Testis (tissue), 3 donors: ENCODE results near the gene CPB1. TPM values are rescaled to one million over a fixed set of nuclear protein-coding genes. Genes with fewer than 3 reads are reported as not detected.

Experiments used
- DNase-seq: peaks from one replicate; pipeline ENCODE4 v3.0.0-alpha.2; 2019
- H3K27ac ChIP-seq, 2 donors: fragments of 200-600 bp; sonication (generic); one replicate each; pipeline ENCODE4 v1.5.1; 2019
- H3K27me3 ChIP-seq: fragments of 200-600 bp; sonication (generic); one replicate; pipeline ENCODE4 v1.5.1; 2019
- H3K36me3 ChIP-seq: fragments of 200-600 bp; sonication (generic); one replicate; pipeline ENCODE4 v1.5.1; 2017; ENCODE audit warnings: low read depth; ENCODE audit errors: missing control alignments
- H3K4me1 ChIP-seq: fragments of 200-600 bp; sonication (generic); one replicate; pipeline ENCODE4 v1.5.1; 2019
- H3K4me3 ChIP-seq, 2 donors: fragments of 200-600 bp; sonication (generic); one replicate each; pipeline ENCODE4 v1.5.1; 2017 to 2019
- H3K9me3 ChIP-seq: fragments of 200-600 bp; sonication (generic); one replicate; pipeline ENCODE4 v1.5.1; 2017
- CTCF ChIP-seq, 3 experiments: fragments of 450-650 bp in 2 of 3; fragments of 200-600 bp in 1 of 3; sonication (generic) in 1 of 3; IDR thresholded peaks; one replicate each; pipeline ENCODE4 v1.5.1; 2016 to 2019; ENCODE audit warnings: antibody characterized with exemption in 3 of 3, mild to moderate bottlenecking in 2 of 3, moderate library complexity in 1 of 3
- POLR2A ChIP-seq: fragments of 450-650 bp; IDR thresholded peaks from one replicate; pipeline ENCODE4 v1.6.1; 2017; ENCODE audit warnings: antibody characterized with exemption, mild to moderate bottlenecking, moderate library complexity
- WGBS, 2 donors: methylation state at CpG; one replicate each; pipeline ENCODE4 v1.1.5; 2018; 5-methylcytosine and 5-hydroxymethylcytosine counted together
- intact Hi-C: fragments of 100-400 bp; cut with DNase I; formaldehyde crosslinking; loops from one replicate; pipeline ENCODE4 v1.15.1; 2023; ENCODE audit warnings: low total_unique reads
- polyA plus RNA-seq: library from polyadenylated mRNA; stranded (reverse); fragments of 350-450 nt; fragmentation: Illumina TruSeq; extraction: RNeasy Lipid Tissue Mini Kit (QIAGEN cat#74804); gene quantifications from one replicate; pipeline ENCODE4 v1.2.3, GENCODE V29; 2014; ENCODE audit warnings: low read depth, low replicate concordance; ENCODE audit not compliant: insufficient read depth
- total RNA-seq, 2 donors: library from RNA; depleted of rRNA; stranded (reverse); fragments of >200 nt; gene quantifications; one replicate each; pipeline ENCODE4 v1.2.3, GENCODE V29; 2016

CPB1 gene
- total and polyA plus RNA-seq, 3 donors from 2014 or later = 1.4 to 2.3 (median 1.7) TPM

- Histone ChIP-seq H3K27me3 (no peaks in the 10 kb centered on the region), H3K36me3 (no peaks in the 10 kb centered on the region), H3K9me3 (no peaks in the 10 kb centered on the region), H3K4me3 (no peak overlapping the region), H3K4me1 (no peaks in the 10 kb centered on the region), H3K27ac (no peak overlapping the region)
- 91 to 96% methylated on average over 2 of the region's 2 CpGs for WGBS, 2 donors
- intact Hi-C loops = no loop called here
- TF ChIP-seq POLR2A (no peak), CTCF (IDR thresholded peaks at IDR 0.05) (no peak)
- no peak for DNase-seq
Measured at GRCh38 chr3:148889828-148890227, 62.2 kb downstream of the CPB1 start.

GRCh38 chr3:148896062-148896461, 68.5 kb downstream of the CPB1 start:
- Histone ChIP-seq H3K27ac (no peak overlapping the region), H3K36me3 (no peaks in the 10 kb centered on the region), H3K4me1 (no peaks in the 10 kb centered on the region), H3K9me3 (no peaks in the 10 kb centered on the region), H3K27me3 (no peaks in the 10 kb centered on the region), H3K4me3 (no peak overlapping the region)
- WGBS, 2 donors = 72 to 86% methylated on average over 3 of the region's 3 CpGs
- TF ChIP-seq CTCF (IDR thresholded peaks at IDR 0.05) (no peak), POLR2A (no peak)
- no peak for DNase-seq
- intact Hi-C loops = no loop called here

- Histone ChIP-seq H3K36me3 (no peaks in the 10 kb centered on the region), H3K27ac (no peak overlapping the region), H3K4me1 (no peaks in the 10 kb centered on the region), H3K4me3 (no peak overlapping the region), H3K9me3 (no peaks in the 10 kb centered on the region), H3K27me3 (no peaks in the 10 kb centered on the region)
- intact Hi-C loops = no loop called here
- no peak for TF ChIP-seq POLR2A
- no peak for TF ChIP-seq CTCF (IDR thresholded peaks at IDR 0.05)
- DNase-seq = no peak
- 86 to 90% methylated on average over 4 of the region's 4 CpGs for WGBS, 2 donors
Measured at GRCh38 chr3:148901987-148902791, 74.6 kb downstream of the CPB1 start.

- 90 to 97% methylated on average over 2 of the region's 2 CpGs for WGBS, 2 donors
- H3K4me1 ChIP-seq = no peaks in the 10 kb centered on the region
- H3K9me3 ChIP-seq = no peaks in the 10 kb centered on the region
- H3K27ac ChIP-seq = no peak overlapping the region
- DNase-seq = no peak
- no peaks in the 10 kb centered on the region for H3K36me3 ChIP-seq
- H3K27me3 ChIP-seq = no peaks in the 10 kb centered on the region
- TF ChIP-seq CTCF (IDR thresholded peaks at IDR 0.05) = no peak
- no peak for TF ChIP-seq POLR2A
- no peak overlapping the region for H3K4me3 ChIP-seq
- intact Hi-C loops = no loop called here
Measured at GRCh38 chr3:148903022-148903442, 75.4 kb downstream of the CPB1 start.

- intact Hi-C loops = no loop called here
- no peaks in the 10 kb centered on the region for H3K36me3 ChIP-seq
- H3K4me1 ChIP-seq = no peaks in the 10 kb centered on the region
- H3K9me3 ChIP-seq = no peaks in the 10 kb centered on the region
- H3K27me3 ChIP-seq = no peaks in the 10 kb centered on the region
- TF ChIP-seq POLR2A = no peak
- TF ChIP-seq CTCF (IDR thresholded peaks at IDR 0.05) = no peak
- no peak overlapping the region for H3K4me3 ChIP-seq
- H3K27ac ChIP-seq = no peak overlapping the region
- DNase-seq = no peak
Measured at GRCh38 chr3:148903941-148904340, 76.3 kb downstream of the CPB1 start.
